AG10803 (cell line): Measurements from ENCODE around the gene CCDC183.
"Not testable (repeated sequence)": the region's sequence is repeated elsewhere in the genome, so short reads cannot be mapped to it uniquely, and the experiment has no call there.

ENCODE experiments used
- DNase-seq: peaks from one replicate; pipeline ENCODE4 v3.0.0; 2010; ENCODE audit warnings: low read depth
- H3K4me3 ChIP-seq: 2 replicates; pipeline ENCODE4 v1.5.1; 2011; ENCODE audit warnings: mild to moderate bottlenecking, low read length, control low read depth
- TF ChIP-seq, protein P1 (sequence below): conservative IDR thresholded peaks from 2 replicates; pipeline ENCODE4 v1.5.1; 2011; ENCODE audit warnings: mild to moderate bottlenecking, low read length, control low read depth, inconsistent platforms

Gene CCDC183

DNA sequence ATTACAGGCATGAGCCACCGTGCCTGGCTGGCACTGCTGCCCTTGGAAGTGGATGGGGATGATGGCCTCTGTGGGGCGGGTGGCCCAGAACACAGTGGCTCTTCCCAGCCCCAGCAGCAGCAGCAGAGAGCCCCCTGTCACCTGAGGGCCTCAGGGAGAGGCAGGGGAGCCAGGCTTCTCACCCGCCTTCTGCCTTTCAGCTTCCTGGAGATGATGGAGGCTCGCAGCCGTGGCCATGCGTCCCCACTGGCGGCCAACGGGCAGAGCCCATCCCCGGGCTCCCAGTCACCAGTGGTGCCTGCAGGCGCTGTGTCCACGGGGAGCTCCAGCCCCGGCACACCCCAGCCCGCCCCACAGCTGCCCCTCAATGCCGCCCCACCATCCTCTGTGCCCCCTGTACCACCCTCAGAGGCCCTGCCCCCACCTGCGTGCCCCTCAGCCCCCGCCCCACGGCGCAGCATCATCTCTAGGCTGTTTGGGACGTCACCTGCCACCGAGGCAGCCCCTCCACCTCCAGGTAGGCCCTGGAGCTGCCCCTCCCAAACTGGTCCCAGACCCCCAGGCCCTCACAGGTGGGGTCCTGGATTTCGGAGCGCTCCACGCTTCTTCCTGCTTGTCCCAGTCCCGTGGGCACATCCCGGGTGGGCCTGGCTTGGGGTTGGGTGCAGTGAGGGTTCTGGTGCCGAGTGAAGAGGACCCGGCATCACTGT is 41.2 kb downstream of the CCDC183 start:
- H3K4me3 ChIP-seq: no peak overlapping the region
- DNase-seq: no peak
- TF ChIP-seq, protein P1, sequence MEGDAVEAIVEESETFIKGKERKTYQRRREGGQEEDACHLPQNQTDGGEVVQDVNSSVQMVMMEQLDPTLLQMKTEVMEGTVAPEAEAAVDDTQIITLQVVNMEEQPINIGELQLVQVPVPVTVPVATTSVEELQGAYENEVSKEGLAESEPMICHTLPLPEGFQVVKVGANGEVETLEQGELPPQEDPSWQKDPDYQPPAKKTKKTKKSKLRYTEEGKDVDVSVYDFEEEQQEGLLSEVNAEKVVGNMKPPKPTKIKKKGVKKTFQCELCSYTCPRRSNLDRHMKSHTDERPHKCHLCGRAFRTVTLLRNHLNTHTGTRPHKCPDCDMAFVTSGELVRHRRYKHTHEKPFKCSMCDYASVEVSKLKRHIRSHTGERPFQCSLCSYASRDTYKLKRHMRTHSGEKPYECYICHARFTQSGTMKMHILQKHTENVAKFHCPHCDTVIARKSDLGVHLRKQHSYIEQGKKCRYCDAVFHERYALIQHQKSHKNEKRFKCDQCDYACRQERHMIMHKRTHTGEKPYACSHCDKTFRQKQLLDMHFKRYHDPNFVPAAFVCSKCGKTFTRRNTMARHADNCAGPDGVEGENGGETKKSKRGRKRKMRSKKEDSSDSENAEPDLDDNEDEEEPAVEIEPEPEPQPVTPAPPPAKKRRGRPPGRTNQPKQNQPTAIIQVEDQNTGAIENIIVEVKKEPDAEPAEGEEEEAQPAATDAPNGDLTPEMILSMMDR: no peak

DNA sequence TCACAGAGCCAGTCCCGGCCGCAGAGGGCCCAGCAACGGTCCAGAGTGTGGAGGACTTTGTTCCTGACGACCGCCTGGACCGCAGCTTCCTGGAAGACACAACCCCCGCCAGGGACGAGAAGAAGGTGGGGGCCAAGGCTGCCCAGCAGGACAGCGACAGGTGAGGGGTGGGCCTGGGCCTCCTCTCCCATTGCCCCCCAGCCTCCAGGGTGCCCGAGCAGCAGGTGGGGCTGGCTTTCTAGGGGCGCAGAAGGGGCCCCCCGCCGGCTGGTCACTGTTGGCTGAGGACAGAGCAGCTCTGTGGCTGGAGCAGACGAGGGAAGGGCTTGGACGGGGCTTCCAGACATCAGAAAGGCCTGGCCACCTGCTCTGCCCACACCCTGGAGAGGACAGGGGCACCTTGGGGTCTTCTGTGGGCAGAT is 41.7 kb downstream of the CCDC183 start:
- DNase-seq, H3K4me3 ChIP-seq: not testable (repeated sequence)

DNA sequence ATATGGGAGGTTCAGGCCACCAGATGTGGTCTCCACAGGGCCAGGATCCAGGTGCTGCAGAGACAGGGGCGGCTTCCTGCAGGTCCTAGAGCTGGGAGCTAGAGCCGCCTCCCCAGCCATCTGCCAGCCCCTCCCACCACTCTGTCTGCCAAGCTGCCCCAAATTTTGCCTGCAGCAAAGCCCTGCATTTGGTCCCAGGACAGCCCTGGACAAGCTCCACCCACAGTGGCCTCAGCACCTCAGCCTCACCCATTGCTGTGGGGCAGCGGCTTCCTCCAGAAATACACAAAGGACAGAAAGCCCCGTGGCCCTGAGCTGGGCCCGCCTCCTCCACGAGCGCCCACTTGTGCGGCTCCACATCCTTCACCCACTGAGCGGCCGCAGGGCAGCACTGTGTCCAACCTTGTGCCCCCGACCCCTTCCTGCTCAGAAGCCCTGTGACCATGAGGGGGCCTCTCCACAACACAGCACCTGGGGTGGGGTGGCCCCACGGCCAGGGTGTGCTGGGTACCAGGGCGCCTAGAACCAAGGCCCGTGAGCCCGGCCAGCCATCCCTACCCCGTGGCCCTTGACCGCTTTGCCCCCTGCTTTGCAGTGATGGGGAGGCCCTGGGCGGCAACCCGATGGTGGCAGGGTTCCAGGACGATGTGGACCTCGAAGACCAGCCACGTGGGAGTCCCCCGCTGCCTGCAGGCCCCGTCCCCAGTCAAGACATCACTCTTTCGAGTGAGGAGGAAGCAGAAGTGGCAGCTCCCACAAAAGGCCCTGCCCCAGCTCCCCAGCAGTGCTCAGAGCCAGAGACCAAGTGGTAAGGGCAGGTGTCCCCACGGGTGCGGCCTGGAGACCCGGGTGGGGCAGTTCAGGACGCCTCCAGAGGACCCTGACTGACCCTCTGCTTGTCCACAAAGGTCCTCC is 42.4 kb downstream of the CCDC183 start:
- TF ChIP-seq, protein P1: no peak
- no peak for DNase-seq
- H3K4me3 ChIP-seq: no peak overlapping the region

DNA sequence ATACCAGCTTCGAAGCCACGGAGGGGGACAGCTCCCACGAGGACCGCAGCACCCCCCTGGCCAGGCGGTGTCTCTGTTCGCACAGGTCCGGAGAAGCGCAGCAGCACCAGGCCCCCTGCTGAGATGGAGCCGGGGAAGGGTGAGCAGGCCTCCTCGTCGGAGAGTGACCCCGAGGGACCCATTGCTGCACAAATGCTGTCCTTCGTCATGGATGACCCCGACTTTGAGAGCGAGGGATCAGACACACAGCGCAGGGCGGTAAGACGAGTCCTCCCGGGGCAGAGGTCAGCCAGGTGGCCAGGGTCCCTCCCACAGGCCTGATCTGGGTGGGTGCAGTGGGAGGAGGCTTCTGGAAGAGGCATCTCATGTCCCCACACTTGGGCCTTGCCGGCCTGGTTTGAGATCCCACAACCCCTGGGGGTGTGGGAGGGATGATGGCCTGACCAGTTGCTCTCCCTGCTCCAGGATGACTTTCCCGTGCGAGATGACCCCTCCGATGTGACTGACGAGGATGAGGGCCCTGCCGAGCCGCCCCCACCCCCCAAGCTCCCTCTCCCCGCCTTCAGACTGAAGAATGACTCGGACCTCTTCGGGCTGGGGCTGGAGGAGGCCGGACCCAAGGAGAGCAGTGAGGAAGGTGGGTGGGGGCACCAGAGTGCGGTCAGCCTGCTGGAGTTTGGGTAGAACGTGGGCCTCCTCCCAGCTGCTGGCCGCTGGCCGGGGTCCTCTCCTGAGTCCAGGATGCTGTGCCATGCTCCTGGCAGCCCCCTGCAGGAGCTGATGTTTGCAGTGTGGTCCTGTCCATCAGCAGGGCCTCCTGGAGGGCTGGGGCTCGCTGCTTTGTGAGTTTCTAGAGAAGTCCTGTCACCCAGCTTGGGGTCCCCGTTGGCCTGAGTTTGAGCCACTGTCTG is 43.3 kb downstream of the CCDC183 start:
- H3K4me3 ChIP-seq: no peak overlapping the region
- TF ChIP-seq, protein P1: no peak
- DNase-seq: no peak

DNA sequence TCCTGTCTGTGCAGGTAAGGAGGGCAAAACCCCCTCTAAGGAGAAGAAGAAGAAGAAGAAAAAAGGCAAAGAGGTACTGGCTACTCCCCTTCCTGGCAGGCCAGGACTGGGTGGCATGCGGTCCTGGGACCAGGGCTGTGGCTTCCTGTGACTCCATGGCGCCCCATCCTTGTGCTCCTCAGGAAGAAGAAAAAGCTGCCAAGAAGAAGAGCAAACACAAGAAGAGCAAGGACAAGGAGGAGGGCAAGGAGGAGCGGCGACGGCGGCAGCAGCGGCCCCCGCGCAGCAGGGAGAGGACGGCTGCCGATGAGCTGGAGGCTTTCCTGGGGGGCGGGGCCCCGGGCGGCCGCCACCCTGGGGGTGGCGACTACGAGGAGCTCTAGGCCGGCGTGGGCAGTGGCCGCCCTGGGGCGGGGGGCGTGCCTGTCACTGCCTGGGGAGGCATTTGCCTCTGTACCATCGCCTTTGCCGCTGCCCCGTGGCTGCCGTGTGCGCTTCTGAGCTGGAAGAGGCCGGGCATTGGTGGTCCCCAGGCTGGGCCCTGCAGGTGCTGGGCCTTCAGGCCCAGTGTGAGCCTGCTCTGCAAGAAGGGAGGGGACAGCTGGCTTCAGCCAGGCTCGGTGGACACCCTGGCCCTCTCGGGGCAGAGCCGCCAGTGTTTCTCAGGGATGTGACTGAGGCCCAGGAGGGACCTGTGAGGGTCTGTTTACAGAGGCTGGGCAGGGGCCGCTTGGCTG is 44.2 kb downstream of the CCDC183 start:
- no peak overlapping the region for H3K4me3 ChIP-seq
- TF ChIP-seq, protein P1: no peak
- DNase-seq: no peak

DNA sequence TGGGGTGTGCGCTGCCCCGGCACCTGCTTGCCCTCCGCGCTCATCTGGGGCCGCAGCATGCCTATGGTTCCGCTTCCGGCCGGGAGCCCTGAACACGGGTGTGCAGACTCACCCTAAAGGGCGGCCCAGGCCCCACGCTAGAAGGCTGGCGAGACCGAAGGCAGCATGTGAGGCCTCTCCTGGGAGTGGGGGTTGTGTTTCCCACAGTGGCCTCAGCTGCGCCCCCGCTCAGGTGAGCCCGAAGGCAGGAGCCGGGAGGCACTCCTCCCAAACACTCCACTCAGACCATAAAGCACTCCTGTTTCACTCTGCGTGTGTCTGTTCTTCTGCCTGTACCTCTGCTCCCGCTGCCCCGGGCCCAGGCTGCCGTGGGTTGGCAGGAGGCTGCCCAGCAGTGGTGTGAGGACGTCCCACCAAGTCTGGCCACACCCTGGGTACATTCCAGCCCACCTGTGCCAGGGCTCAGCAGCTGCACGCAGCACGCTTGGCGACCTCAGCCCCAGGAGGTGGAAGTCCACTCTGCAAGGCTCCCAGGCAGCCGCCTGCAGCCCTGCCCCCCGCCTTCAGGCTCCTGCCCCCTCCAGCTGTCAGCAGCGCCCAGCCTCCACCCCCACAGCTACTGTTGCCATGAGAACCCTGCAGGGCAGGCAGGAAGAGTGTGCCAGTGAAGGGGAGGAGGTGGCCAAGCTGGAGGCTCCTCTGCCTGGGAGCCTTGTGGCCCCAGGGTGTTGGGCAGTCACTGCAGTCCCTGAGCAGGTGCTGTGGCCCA is 44.9 kb downstream of the CCDC183 start:
- H3K4me3 ChIP-seq: no peak overlapping the region
- DNase-seq: peak; percentile 59
- TF ChIP-seq, protein P1: no peak

DNA sequence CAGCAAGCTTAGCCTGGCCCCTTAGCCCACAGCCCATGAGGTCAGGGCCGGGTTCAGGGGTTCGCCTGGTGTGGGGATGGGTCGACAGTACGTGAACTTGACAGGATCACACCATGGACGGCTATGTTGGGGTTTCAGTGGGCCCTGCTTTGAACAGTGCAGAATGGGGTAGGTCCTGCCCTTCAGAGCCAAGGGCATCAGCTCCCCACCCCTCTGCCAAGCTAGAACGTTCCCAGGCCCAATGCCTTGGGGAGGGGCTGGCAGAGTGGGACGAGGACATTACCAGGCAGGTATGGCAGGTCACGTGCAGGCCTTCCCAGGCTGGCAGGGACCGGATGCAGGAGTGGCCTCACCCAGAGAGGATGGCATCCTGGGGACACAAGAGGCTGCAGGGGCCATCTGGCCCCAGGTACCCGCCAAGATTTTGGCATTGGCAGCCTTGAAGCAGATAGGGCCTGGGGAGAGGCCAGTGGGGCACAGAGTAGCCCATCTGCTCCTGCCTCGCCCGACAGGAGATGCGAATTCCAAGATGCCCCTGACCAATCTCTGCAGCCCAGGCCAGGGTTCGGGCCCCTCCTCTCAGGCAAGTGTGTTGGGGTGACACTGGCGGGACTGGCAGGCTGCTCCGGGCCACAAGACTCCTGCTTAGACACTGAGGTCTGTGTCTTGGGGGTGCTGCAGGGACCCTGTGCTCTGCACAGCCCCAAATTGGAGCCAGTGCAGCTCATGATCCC is 45.7 kb downstream of the CCDC183 start:
- not testable (repeated sequence) for H3K4me3 ChIP-seq

More for the DNA sequence above, 45.7 kb downstream of the CCDC183 start:
- not testable (repeated sequence) for DNase-seq
